H9 (cell line): ENCODE results near the gene ANXA4. TPM values are rescaled to one million over a fixed set of nuclear protein-coding genes. Genes with fewer than 3 reads are reported as not detected.

ENCODE experiments used
- DNase-seq: peaks from one replicate; pipeline ENCODE4 v3.0.0-alpha.2; 2017
- H2AFZ ChIP-seq: one replicate; pipeline ENCODE4 v1.6.1; 2013; ENCODE audit warnings: mild to moderate bottlenecking, low read length, control low read depth, moderate library complexity
- H2AK5ac ChIP-seq: 2 replicates; pipeline ENCODE4 v1.6.1; 2013; ENCODE audit warnings: low read length, control low read depth, mixed read lengths; ENCODE audit not compliant: insufficient read length
- H2BK120ac ChIP-seq: one replicate; pipeline ENCODE4 v1.6.1; 2013; ENCODE audit warnings: low read depth, mild to moderate bottlenecking, low read length, control low read depth, inconsistent platforms; ENCODE audit not compliant: poor library complexity, severe bottlenecking
- H2BK12ac ChIP-seq: 2 replicates; pipeline ENCODE4 v1.6.1; 2013; ENCODE audit warnings: low read length, control low read depth, mixed read lengths, low read depth; ENCODE audit not compliant: insufficient read length
- H2BK15ac ChIP-seq: 2 replicates; pipeline ENCODE4 v1.6.1; 2013; ENCODE audit warnings: low read depth, low read length, control low read depth
- H2BK20ac ChIP-seq: one replicate; pipeline ENCODE4 v1.6.1; 2013; ENCODE audit warnings: low read depth, mild to moderate bottlenecking, low read length, control low read depth, inconsistent platforms; ENCODE audit not compliant: poor library complexity, severe bottlenecking
- H2BK5ac ChIP-seq: 2 replicates; pipeline ENCODE4 v1.6.1; 2013; ENCODE audit warnings: low read length, control low read depth, mixed read lengths; ENCODE audit not compliant: insufficient read length
- H3K14ac ChIP-seq: 2 replicates; pipeline ENCODE4 v1.6.1; 2013; ENCODE audit warnings: low read length, control low read depth; ENCODE audit not compliant: insufficient read depth
- H3K18ac ChIP-seq: 2 replicates; pipeline ENCODE4 v1.6.1; 2013; ENCODE audit warnings: low read depth, mild to moderate bottlenecking, mixed read lengths, low read length, control low read depth; ENCODE audit not compliant: insufficient read length
- H3K23ac ChIP-seq: 2 replicates; pipeline ENCODE4 v1.6.1; 2013; ENCODE audit warnings: low read length, control low read depth, mixed read lengths, low read depth; ENCODE audit not compliant: insufficient read length
- H3K23me2 ChIP-seq: 2 replicates; pipeline ENCODE4 v1.6.1; 2013; ENCODE audit warnings: low read depth, mild to moderate bottlenecking, mixed read lengths, low read length, control low read depth; ENCODE audit not compliant: insufficient read length, poor library complexity, severe bottlenecking
- H3K27ac ChIP-seq: 2 replicates; pipeline ENCODE4 v1.5.1; 2013; ENCODE audit warnings: low read length, control low read depth, mixed read lengths, low read depth; ENCODE audit not compliant: insufficient read length
- H3K27me3 ChIP-seq: 2 replicates; pipeline ENCODE4 v1.6.1; 2013; ENCODE audit warnings: low read length, control low read depth, inconsistent platforms; ENCODE audit not compliant: insufficient read depth
- H3K4ac ChIP-seq: 2 replicates; pipeline ENCODE4 v1.6.1; 2013; ENCODE audit warnings: low read depth, mild to moderate bottlenecking, control low read depth, inconsistent platforms, low read length, moderate library complexity
- H3K4me1 ChIP-seq: 2 replicates; pipeline ENCODE4 v1.6.1; 2013; ENCODE audit warnings: low read length, control low read depth, inconsistent platforms; ENCODE audit not compliant: insufficient read depth
- H3K4me2 ChIP-seq: 2 replicates; pipeline ENCODE4 v1.6.1; 2013; ENCODE audit warnings: low read length, control low read depth, mixed read lengths; ENCODE audit not compliant: insufficient read length, insufficient read depth
- H3K56ac ChIP-seq: 2 replicates; pipeline ENCODE4 v1.6.1; 2013; ENCODE audit warnings: low read depth, mild to moderate bottlenecking, mixed read lengths, low read length, control low read depth; ENCODE audit not compliant: insufficient read length
- H3K79me1 ChIP-seq: 2 replicates; pipeline ENCODE4 v1.6.1; 2013; ENCODE audit warnings: low read depth, mild to moderate bottlenecking, moderate library complexity, low read length, control low read depth, inconsistent platforms; ENCODE audit not compliant: insufficient read depth, poor library complexity, severe bottlenecking
- H3K79me2 ChIP-seq: 2 replicates; pipeline ENCODE4 v1.6.1; 2013; ENCODE audit warnings: low read length, control low read depth, inconsistent platforms; ENCODE audit not compliant: insufficient read depth
- H3K9ac ChIP-seq: 2 replicates; pipeline ENCODE4 v1.6.1; 2013; ENCODE audit warnings: low read length, control low read depth, mixed read lengths; ENCODE audit not compliant: insufficient read length; ENCODE audit errors: extremely low read depth
- H3K9me3 ChIP-seq: one replicate; pipeline ENCODE4 v1.6.1; 2013; ENCODE audit warnings: low read depth, low read length, inconsistent platforms; ENCODE audit not compliant: control insufficient read depth
- H3T11ph ChIP-seq: one replicate; pipeline ENCODE4 v1.6.1; 2013; ENCODE audit warnings: mild to moderate bottlenecking, low read length, control low read depth, inconsistent platforms
- H4K20me1 ChIP-seq: one replicate; pipeline ENCODE4 v1.6.1; 2013; ENCODE audit not compliant: control insufficient read depth, insufficient read length, insufficient read depth
- H4K5ac ChIP-seq: 2 replicates; pipeline ENCODE4 v1.6.1; 2013; ENCODE audit warnings: low read depth, mild to moderate bottlenecking, mixed read lengths, low read length, control low read depth; ENCODE audit not compliant: insufficient read length
- H4K8ac ChIP-seq: replicated peaks from 2 replicates; pipeline ENCODE4 v1.6.1; 2013; ENCODE audit warnings: low read length, control low read depth, mixed read lengths, low read depth; ENCODE audit not compliant: insufficient read length
- H4K91ac ChIP-seq: 2 replicates; pipeline ENCODE4 v1.6.1; 2013; ENCODE audit warnings: low read depth, mild to moderate bottlenecking, moderate library complexity, mixed read lengths, low read length, control low read depth; ENCODE audit not compliant: insufficient read length
- H3K27ac Mint-ChIP-seq, 3 experiments: 2 replicates in 2 of 3; 3 replicates in 1 of 3; pipeline ENCODE4 v1.8.0; 2020 to 2021; ENCODE audit warnings: mixed read lengths in 3 of 3, mild to moderate bottlenecking in 1 of 3, moderate library complexity in 1 of 3
- H3K27me3 Mint-ChIP-seq: 2 replicates; pipeline ENCODE4 v1.8.0; 2021; ENCODE audit warnings: low read depth, mild to moderate bottlenecking, moderate library complexity, mixed read lengths
- H3K36me3 Mint-ChIP-seq, 3 experiments: 2 replicates in 2 of 3; 3 replicates in 1 of 3; pipeline ENCODE4 v1.8.0; 2020 to 2021; ENCODE audit warnings: low read depth in 3 of 3, mixed read lengths in 3 of 3; ENCODE audit not compliant: insufficient read depth in 1 of 3
- H3K4me1 Mint-ChIP-seq, 2 experiments: 2 replicates each; pipeline ENCODE4 v1.8.0; 2020; ENCODE audit warnings: mixed read lengths in 2 of 2
- H3K4me3 Mint-ChIP-seq, 2 experiments: 2 replicates in 1 of 2; 3 replicates in 1 of 2; pipeline ENCODE4 v1.8.0; 2020 to 2021; ENCODE audit warnings: mild to moderate bottlenecking in 2 of 2, mixed read lengths in 2 of 2, moderate library complexity in 1 of 2
- H3K9me3 Mint-ChIP-seq, 2 experiments: 2 replicates in 1 of 2; 3 replicates in 1 of 2; pipeline ENCODE4 v1.8.0; 2020; ENCODE audit warnings: mild to moderate bottlenecking in 2 of 2, mixed read lengths in 2 of 2, moderate library complexity in 1 of 2
- WGBS: extraction: QIAGEN DNeasy Blood & Tissue Kit; methylation state at CpG from one replicate; pipeline ENCODE4 v1.1.7; 2013; ENCODE audit warnings: missing lambda C conversion rate, low lambda C conversion rate, mixed read lengths; ENCODE audit not compliant: insufficient read length; ENCODE audit errors: extremely low coverage; 5-methylcytosine and 5-hydroxymethylcytosine counted together
- total RNA-seq: library from RNA; stranded (reverse); gene quantifications from 2 replicates; pipeline ENCODE4 v1.2.1, GENCODE V29; 2021
- TF ChIP-seq, protein P1 (sequence below): fragments of 200-600 bp; sonication (generic); conservative IDR thresholded peaks from 3 replicates; pipeline ENCODE4 v1.8.0; 2021; ENCODE audit warnings: antibody characterized with exemption, mild to moderate bottlenecking

The ANXA4 gene
- total RNA-seq, 1 experiment from 2014 or later = 14.4 TPM

DNA sequence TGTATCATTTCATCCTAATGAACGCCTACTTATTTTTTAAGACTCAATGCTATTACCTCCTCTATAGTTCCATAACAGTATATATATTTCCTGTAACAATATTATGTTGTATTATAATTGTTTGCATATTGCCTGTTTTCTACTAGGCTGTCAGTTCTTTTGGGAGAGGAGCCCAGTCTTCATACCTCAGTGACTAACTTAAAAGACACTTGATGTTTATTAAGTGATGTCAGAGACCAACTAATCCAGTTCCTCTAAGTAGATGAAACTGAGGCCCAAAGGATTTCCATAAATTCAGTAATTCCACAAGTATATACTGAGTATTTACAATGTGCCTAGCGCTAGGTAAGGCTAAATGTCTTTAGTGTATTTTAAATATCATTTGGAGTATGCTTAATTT is 49.5 kb upstream of the ANXA4 start:
- Histone ChIP-seq H3K9me3 (no peaks in the 10 kb centered on the region), H2BK120ac (no peak overlapping the region), H3K4me1 (no peaks in the 10 kb centered on the region), H3K4ac (no peak overlapping the region), H3K23me2 (no peaks in the 10 kb centered on the region), H3K79me1 (no peaks in the 10 kb centered on the region), H3K27me3 (no peaks in the 10 kb centered on the region), H3T11ph (no peak overlapping the region), H3K23ac (no peak overlapping the region), H4K91ac (no peak overlapping the region), H2AFZ (no peak overlapping the region), H4K5ac (no peak overlapping the region), H2BK5ac (no peak overlapping the region), H3K18ac (no peak overlapping the region), H4K8ac (no peak overlapping the region), H3K14ac (no peak overlapping the region), H3K4me2 (no peak overlapping the region), H4K20me1 (no peaks in the 10 kb centered on the region), H3K27ac (no peak overlapping the region), H2BK20ac (no peak overlapping the region), H3K79me2 (no peaks in the 10 kb centered on the region), H3K56ac (no peak overlapping the region), H2BK15ac (no peak overlapping the region), H2BK12ac (no peak overlapping the region), H2AK5ac (no peak overlapping the region), H3K9ac (no peak overlapping the region)
- no peak for DNase-seq
- H3K27ac Mint-ChIP-seq = no peak overlapping the region
- H3K4me1 Mint-ChIP-seq = no peaks in the 10 kb centered on the region
- TF ChIP-seq, protein P1, sequence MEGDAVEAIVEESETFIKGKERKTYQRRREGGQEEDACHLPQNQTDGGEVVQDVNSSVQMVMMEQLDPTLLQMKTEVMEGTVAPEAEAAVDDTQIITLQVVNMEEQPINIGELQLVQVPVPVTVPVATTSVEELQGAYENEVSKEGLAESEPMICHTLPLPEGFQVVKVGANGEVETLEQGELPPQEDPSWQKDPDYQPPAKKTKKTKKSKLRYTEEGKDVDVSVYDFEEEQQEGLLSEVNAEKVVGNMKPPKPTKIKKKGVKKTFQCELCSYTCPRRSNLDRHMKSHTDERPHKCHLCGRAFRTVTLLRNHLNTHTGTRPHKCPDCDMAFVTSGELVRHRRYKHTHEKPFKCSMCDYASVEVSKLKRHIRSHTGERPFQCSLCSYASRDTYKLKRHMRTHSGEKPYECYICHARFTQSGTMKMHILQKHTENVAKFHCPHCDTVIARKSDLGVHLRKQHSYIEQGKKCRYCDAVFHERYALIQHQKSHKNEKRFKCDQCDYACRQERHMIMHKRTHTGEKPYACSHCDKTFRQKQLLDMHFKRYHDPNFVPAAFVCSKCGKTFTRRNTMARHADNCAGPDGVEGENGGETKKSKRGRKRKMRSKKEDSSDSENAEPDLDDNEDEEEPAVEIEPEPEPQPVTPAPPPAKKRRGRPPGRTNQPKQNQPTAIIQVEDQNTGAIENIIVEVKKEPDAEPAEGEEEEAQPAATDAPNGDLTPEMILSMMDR = no peak
- H3K9me3 Mint-ChIP-seq = no peaks in the 10 kb centered on the region
- WGBS = no CpG with 5 or more reads among the region's 2 CpGs
- H3K27me3 Mint-ChIP-seq = peaks cover 6% of the 10 kb centered on the region
- H3K36me3 Mint-ChIP-seq = no peaks in the 10 kb centered on the region
- H3K4me3 Mint-ChIP-seq = no peak overlapping the region
